GM18508 (cell line): ENCODE results near the gene CDKL1.

ENCODE experiments used
- ATAC-seq: cut with Tn5 transposase; IDR thresholded peaks from one replicate; pipeline ENCODE4 v1.9.1; 2021; ENCODE audit warnings: moderate number of reproducible peaks; ENCODE audit not compliant: insufficient read depth, unreplicated experiment

CDKL1 gene

GRCh38 chr14:50290306-50290705 is 106.4 kb downstream of the CDKL1 start:
- ATAC-seq = no peak

- ATAC-seq = no peak
Observed at GRCh38 chr14:50288146-50288545, 108.5 kb downstream of the CDKL1 start.

GRCh38 chr14:50285861-50286260 is 110.8 kb downstream of the CDKL1 start:
- ATAC-seq = no peak
